Neural progenitor cell (in vitro differentiated cells): ENCODE data around the gene TBC1D4. TPM values are rescaled to one million over a fixed set of nuclear protein-coding genes. Genes with fewer than 3 reads are reported as not detected.

Experiments
- DNase-seq: peaks from one replicate; pipeline ENCODE4 v3.0.0-alpha.2; 2016; ENCODE audit warnings: low spot score
- H2AFZ ChIP-seq: fragments of 200-600 bp; sonication (generic); replicated peaks from 2 replicates; pipeline ENCODE4 v1.6.1; 2016; ENCODE audit warnings: antibody characterized with exemption
- H3F3A ChIP-seq: fragments of 200-600 bp; sonication (generic); 2 replicates; pipeline ENCODE4 v1.6.1; 2016; ENCODE audit warnings: antibody characterized with exemption, low read depth
- H3K27ac ChIP-seq: fragments of 200-600 bp; sonication (generic); 2 replicates; pipeline ENCODE4 v1.5.1; 2016; ENCODE audit warnings: mild to moderate bottlenecking
- H3K27me3 ChIP-seq: fragments of 200-600 bp; sonication (generic); 2 replicates; pipeline ENCODE4 v1.6.1; 2016; ENCODE audit warnings: mild to moderate bottlenecking, moderate library complexity
- H3K36me3 ChIP-seq: fragments of 200-600 bp; sonication (generic); 2 replicates; pipeline ENCODE4 v1.5.1; 2016
- H3K4me1 ChIP-seq: fragments of 200-600 bp; sonication (generic); 2 replicates; pipeline ENCODE4 v1.6.1; 2016; ENCODE audit warnings: mixed run types
- H3K4me2 ChIP-seq: fragments of 200-600 bp; sonication (generic); 2 replicates; pipeline ENCODE4 v1.6.1; 2016
- H3K4me3 ChIP-seq: fragments of 200-600 bp; sonication (generic); 2 replicates; pipeline ENCODE4 v1.5.1; 2016
- H3K79me2 ChIP-seq: fragments of 200-600 bp; sonication (generic); 2 replicates; pipeline ENCODE4 v1.6.1; 2016; ENCODE audit warnings: low read depth
- H3K9ac ChIP-seq: fragments of 200-600 bp; sonication (generic); 2 replicates; pipeline ENCODE4 v1.6.1; 2016
- H3K9me3 ChIP-seq: fragments of 200-600 bp; sonication (generic); 2 replicates; pipeline ENCODE4 v1.5.1; 2016; ENCODE audit warnings: low read depth
- H4K20me1 ChIP-seq: fragments of 200-600 bp; sonication (generic); 2 replicates; pipeline ENCODE4 v1.6.1; 2016; ENCODE audit warnings: low read depth
- H3K27ac Mint-ChIP-seq: 3 replicates; pipeline ENCODE4 v1.8.0; 2021; ENCODE audit warnings: mixed read lengths
- H3K27me3 Mint-ChIP-seq: 2 replicates; pipeline ENCODE4 v1.8.0; 2022; ENCODE audit warnings: low read depth, mild to moderate bottlenecking, inconsistent platforms, moderate library complexity, mixed read lengths; ENCODE audit not compliant: insufficient read depth
- H3K36me3 Mint-ChIP-seq: 3 replicates; pipeline ENCODE4 v1.8.0; 2021; ENCODE audit warnings: mixed read lengths
- H3K4me1 Mint-ChIP-seq: 3 replicates; pipeline ENCODE4 v1.8.0; 2021; ENCODE audit warnings: mixed read lengths
- H3K4me3 Mint-ChIP-seq: 3 replicates; pipeline ENCODE4 v1.8.0; 2021; ENCODE audit warnings: mild to moderate bottlenecking, moderate library complexity, mixed read lengths
- H3K9me3 Mint-ChIP-seq: 3 replicates; pipeline ENCODE4 v1.8.0; 2020; ENCODE audit warnings: mixed read lengths
- EZH2 ChIP-seq: fragments of 200-600 bp; sonication (generic); IDR thresholded peaks from 2 replicates; pipeline ENCODE4 v1.6.1; 2017; ENCODE audit warnings: antibody characterized with exemption, mild to moderate bottlenecking, moderate library complexity
- EZH2phosphoT487 ChIP-seq: fragments of 200-600 bp; sonication (generic); IDR thresholded peaks from 2 replicates; pipeline ENCODE4 v1.6.1; 2017; ENCODE audit warnings: antibody characterized with exemption
- total RNA-seq: library from RNA; depleted of rRNA; stranded (reverse); fragments of >200 nt; gene quantifications from 2 replicates; pipeline ENCODE4 v1.2.3, GENCODE V29; 2015; ENCODE audit warnings: low replicate concordance
- TF ChIP-seq, protein P1 (sequence below): fragments of 200-600 bp; sonication (generic); IDR thresholded peaks from 2 replicates; pipeline ENCODE4 v1.5.1; 2017; ENCODE audit warnings: antibody characterized with exemption, mild to moderate bottlenecking

TBC1D4 gene
- total RNA-seq, 1 donor from 2014 or later: 14.3 TPM

DNA sequence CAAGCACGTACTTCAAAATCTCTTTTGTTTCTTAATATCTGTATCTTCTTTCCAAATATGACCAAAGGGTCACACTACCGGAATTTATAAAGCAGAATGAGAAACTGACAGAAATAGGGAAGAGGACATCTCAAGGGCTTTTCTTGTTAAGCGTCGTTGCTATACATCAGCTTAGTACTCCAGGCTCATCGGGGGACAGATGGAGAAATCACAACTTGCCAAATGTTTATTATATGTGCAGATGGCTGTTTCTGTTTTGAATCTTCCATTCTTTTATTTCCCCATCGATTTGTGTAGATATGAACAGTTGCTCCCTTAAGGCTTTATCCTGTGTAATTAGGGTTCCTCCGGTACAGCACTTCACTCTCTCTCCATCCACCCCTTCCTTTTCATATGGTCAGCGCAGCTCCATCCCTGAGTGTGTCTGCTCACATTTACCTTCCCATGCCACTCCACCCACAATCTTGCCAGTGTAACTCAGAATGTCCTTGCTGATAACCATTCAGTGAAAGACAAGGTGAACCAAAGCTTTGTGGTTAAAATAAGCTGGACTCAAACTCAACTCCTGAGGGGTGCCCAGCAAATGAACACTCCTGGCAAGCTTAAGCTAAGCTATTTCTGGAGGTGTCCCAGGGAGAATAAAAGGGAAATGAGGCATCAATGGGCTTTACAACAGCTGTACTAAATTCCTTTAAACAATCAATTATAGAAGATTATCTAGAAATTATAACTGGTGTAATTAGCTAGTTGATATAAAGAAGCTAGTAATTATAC, 51.3 kb downstream of the TBC1D4 start:
- H3K9me3 ChIP-seq: no peaks in the 10 kb centered on the region
- Mint-ChIP-seq H3K4me1 (peaks cover 14% of the 10 kb centered on the region), H3K36me3 (no peaks in the 10 kb centered on the region), H3K9me3 (peaks cover 2% of the 10 kb centered on the region), H3K27me3 (no peaks in the 10 kb centered on the region), H3K27ac (no peak overlapping the region), H3K4me3 (no peak overlapping the region)
- peaks cover 5% of the 10 kb centered on the region for H4K20me1 ChIP-seq
- no peak overlapping the region for H3K4me2 ChIP-seq
- H3K4me3 ChIP-seq: no peak overlapping the region
- no peaks in the 10 kb centered on the region for H3F3A ChIP-seq
- H3K27me3 ChIP-seq: no peaks in the 10 kb centered on the region
- no peak overlapping the region for H3K27ac ChIP-seq
- DNase-seq: no peak
- no peak overlapping the region for H3K9ac ChIP-seq
- TF ChIP-seq, protein P1, sequence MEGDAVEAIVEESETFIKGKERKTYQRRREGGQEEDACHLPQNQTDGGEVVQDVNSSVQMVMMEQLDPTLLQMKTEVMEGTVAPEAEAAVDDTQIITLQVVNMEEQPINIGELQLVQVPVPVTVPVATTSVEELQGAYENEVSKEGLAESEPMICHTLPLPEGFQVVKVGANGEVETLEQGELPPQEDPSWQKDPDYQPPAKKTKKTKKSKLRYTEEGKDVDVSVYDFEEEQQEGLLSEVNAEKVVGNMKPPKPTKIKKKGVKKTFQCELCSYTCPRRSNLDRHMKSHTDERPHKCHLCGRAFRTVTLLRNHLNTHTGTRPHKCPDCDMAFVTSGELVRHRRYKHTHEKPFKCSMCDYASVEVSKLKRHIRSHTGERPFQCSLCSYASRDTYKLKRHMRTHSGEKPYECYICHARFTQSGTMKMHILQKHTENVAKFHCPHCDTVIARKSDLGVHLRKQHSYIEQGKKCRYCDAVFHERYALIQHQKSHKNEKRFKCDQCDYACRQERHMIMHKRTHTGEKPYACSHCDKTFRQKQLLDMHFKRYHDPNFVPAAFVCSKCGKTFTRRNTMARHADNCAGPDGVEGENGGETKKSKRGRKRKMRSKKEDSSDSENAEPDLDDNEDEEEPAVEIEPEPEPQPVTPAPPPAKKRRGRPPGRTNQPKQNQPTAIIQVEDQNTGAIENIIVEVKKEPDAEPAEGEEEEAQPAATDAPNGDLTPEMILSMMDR: no peak
- TF ChIP-seq EZH2phosphoT487 (no peak), EZH2 (no peak)
- no peaks in the 10 kb centered on the region for H3K36me3 ChIP-seq
- no peaks in the 10 kb centered on the region for H3K79me2 ChIP-seq
- H3K4me1 ChIP-seq: peaks cover 4% of the 10 kb centered on the region
- H2AFZ ChIP-seq: no peak overlapping the region

DNA sequence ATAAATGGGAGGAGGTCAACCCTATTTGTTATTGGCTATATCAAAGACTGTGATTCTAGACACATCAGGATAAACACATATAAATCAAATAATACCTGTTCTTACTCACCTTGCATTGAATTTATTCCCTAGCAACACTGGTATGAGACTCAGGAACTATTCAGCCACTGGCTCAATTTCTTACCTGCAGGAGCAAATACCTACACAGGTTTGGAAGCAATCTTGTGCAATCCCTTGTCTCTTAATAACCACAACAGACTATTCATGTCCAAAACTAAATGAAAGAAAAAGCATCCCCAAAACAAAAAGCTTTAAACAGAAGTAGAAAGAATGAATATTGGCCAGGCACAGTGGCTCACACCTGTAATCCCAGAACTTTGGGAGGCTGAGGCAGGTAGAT, 55.5 kb downstream of the TBC1D4 start:
- H3K4me3 ChIP-seq: no peak overlapping the region
- Mint-ChIP-seq H3K27ac (no peak overlapping the region), H3K4me1 (peaks cover 3% of the 10 kb centered on the region), H3K36me3 (no peaks in the 10 kb centered on the region), H3K9me3 (peaks cover 4% of the 10 kb centered on the region), H3K4me3 (no peak overlapping the region), H3K27me3 (no peaks in the 10 kb centered on the region)
- H3F3A ChIP-seq: no peaks in the 10 kb centered on the region
- H3K27ac ChIP-seq: no peak overlapping the region
- no peaks in the 10 kb centered on the region for H3K9me3 ChIP-seq
- peaks cover 4% of the 10 kb centered on the region for H3K4me1 ChIP-seq
- H3K79me2 ChIP-seq: no peaks in the 10 kb centered on the region
- no peaks in the 10 kb centered on the region for H3K27me3 ChIP-seq
- H2AFZ ChIP-seq: no peak overlapping the region
- TF ChIP-seq EZH2 (no peak), EZH2phosphoT487 (no peak)
- TF ChIP-seq, protein P1: no peak
- H4K20me1 ChIP-seq: peaks cover 5% of the 10 kb centered on the region
- H3K9ac ChIP-seq: no peak overlapping the region
- no peaks in the 10 kb centered on the region for H3K36me3 ChIP-seq
- H3K4me2 ChIP-seq: no peak overlapping the region
- DNase-seq: no peak

DNA sequence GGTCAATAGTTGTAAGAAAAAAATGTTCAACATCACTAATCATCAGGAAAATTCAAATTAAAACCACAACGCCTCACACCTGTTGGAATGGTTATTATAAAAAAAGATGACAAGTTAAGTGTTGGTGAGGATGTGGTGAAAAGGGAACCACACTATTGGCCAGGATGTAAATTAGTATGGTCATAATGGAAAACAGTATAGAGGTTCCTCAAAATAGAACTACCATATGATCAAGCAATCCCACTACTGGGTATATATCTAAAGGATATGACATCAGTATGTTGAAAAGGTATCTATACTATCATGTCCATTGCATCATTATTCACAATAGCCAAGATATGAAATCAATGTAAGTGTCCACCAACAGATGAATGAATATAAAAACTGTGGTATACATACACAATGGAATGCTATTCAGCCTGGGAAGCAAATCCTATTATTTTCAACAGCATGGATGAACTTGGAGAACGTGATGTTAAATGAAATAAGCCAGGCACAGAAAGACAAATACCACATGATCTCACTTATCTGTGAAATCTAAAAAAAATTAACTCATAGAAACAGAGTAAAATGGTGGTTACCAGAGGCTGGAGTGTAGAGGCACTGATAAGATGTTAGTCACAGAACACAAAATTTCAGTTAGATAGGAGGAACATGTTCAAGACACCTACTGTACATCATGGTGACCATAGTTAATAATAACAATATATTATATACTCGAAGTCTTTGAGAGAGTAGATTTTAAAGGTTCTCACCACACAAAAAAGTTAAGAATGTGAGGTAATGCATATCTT, 56.6 kb downstream of the TBC1D4 start:
- TF ChIP-seq EZH2phosphoT487 (no peak), EZH2 (no peak)
- TF ChIP-seq, protein P1: no peak
- Histone ChIP-seq H3F3A (no peaks in the 10 kb centered on the region), H3K36me3 (no peaks in the 10 kb centered on the region), H3K4me3 (no peak overlapping the region), H3K27me3 (no peaks in the 10 kb centered on the region), H4K20me1 (no peaks in the 10 kb centered on the region), H3K9me3 (no peaks in the 10 kb centered on the region), H2AFZ (no peak overlapping the region), H3K79me2 (no peaks in the 10 kb centered on the region), H3K4me2 (no peak overlapping the region), H3K9ac (no peak overlapping the region), H3K27ac (no peak overlapping the region), H3K4me1 (no peaks in the 10 kb centered on the region)
- no peak overlapping the region for H3K4me3 Mint-ChIP-seq
- no peaks in the 10 kb centered on the region for H3K27me3 Mint-ChIP-seq
- H3K4me1 Mint-ChIP-seq: peaks cover 2% of the 10 kb centered on the region
- H3K27ac Mint-ChIP-seq: no peak overlapping the region
- H3K9me3 Mint-ChIP-seq: peaks cover 4% of the 10 kb centered on the region
- no peak for DNase-seq
- H3K36me3 Mint-ChIP-seq: no peaks in the 10 kb centered on the region
